ENCODE data around the gene TMEM129. TPM values are rescaled to one million over a fixed set of nuclear protein-coding genes. Genes with fewer than 3 reads are reported as not detected.

TMEM129 gene
- total RNA-seq, 1 donor from 2014 or later: 23.5 TPM

GRCh38 chr4:1745697-1746096, 24.6 kb upstream of the TMEM129 start:
- Mint-ChIP-seq H3K4me3 (ENCODE audit: low read depth) (no peak overlapping the region), H3K4me1 (ENCODE audit: low read depth) (no peaks in the 10 kb centered on the region), H3K36me3 (ENCODE audit: low read depth) (peaks cover 34% of the 10 kb centered on the region), H3K9me3 (no peaks in the 10 kb centered on the region), H3K27me3 (ENCODE audit: low read depth) (no peaks in the 10 kb centered on the region), H3K27ac (no peak overlapping the region)
- no peak for DNase-seq (ENCODE audit: low spot score)
- intact Hi-C loops (cut with micrococcal nuclease): loop anchor here (2.0 kb wide), 1 partner anchor 153 kb away; no protein-coding TSS in a partner anchor

- Mint-ChIP-seq H3K27me3 (ENCODE audit: low read depth) (no peaks in the 10 kb centered on the region), H3K4me1 (ENCODE audit: low read depth) (no peaks in the 10 kb centered on the region), H3K4me3 (ENCODE audit: low read depth) (no peak overlapping the region), H3K9me3 (no peaks in the 10 kb centered on the region), H3K27ac (no peak overlapping the region), H3K36me3 (ENCODE audit: low read depth) (peaks cover 39% of the 10 kb centered on the region)
- no peak for DNase-seq (ENCODE audit: low spot score)
- intact Hi-C loops (cut with micrococcal nuclease): no loop called here
Measured at GRCh38 chr4:1745165-1745564, 24.0 kb upstream of the TMEM129 start.

- Mint-ChIP-seq H3K36me3 (ENCODE audit: low read depth) (peaks cover 43% of the 10 kb centered on the region), H3K27ac (no peak overlapping the region), H3K9me3 (no peaks in the 10 kb centered on the region), H3K4me1 (ENCODE audit: low read depth) (no peaks in the 10 kb centered on the region), H3K27me3 (ENCODE audit: low read depth) (no peaks in the 10 kb centered on the region), H3K4me3 (ENCODE audit: low read depth) (no peak overlapping the region)
- intact Hi-C loops (cut with micrococcal nuclease): no loop called here
- no peak for DNase-seq (ENCODE audit: low spot score)
Measured at GRCh38 chr4:1744552-1744951, 23.4 kb upstream of the TMEM129 start.

- Mint-ChIP-seq H3K4me3 (ENCODE audit: low read depth) (no peak overlapping the region), H3K9me3 (peaks cover under 1% of the 10 kb centered on the region), H3K27ac (no peak overlapping the region), H3K27me3 (ENCODE audit: low read depth) (no peaks in the 10 kb centered on the region), H3K4me1 (ENCODE audit: low read depth) (no peaks in the 10 kb centered on the region), H3K36me3 (ENCODE audit: low read depth) (peaks cover 49% of the 10 kb centered on the region)
- intact Hi-C loops (cut with micrococcal nuclease): no loop called here
- no peak for DNase-seq (ENCODE audit: low spot score)
Measured at GRCh38 chr4:1743975-1744374, 22.9 kb upstream of the TMEM129 start.

- Mint-ChIP-seq H3K27me3 (ENCODE audit: low read depth) (no peaks in the 10 kb centered on the region), H3K4me1 (ENCODE audit: low read depth) (no peaks in the 10 kb centered on the region), H3K36me3 (ENCODE audit: low read depth) (peaks cover 53% of the 10 kb centered on the region), H3K4me3 (ENCODE audit: low read depth) (no peak overlapping the region), H3K9me3 (peaks cover 4% of the 10 kb centered on the region), H3K27ac (no peak overlapping the region)
- intact Hi-C loops (cut with micrococcal nuclease): no loop called here
- DNase-seq (ENCODE audit: low spot score): no peak
Measured at GRCh38 chr4:1743551-1743950, 22.4 kb upstream of the TMEM129 start.

GRCh38 chr4:1741208-1741607, 20.1 kb upstream of the TMEM129 start:
- Mint-ChIP-seq H3K36me3 (ENCODE audit: low read depth) (peaks cover 76% of the 10 kb centered on the region), H3K4me3 (ENCODE audit: low read depth) (no peak overlapping the region)

GRCh38 chr4:1740021-1740545, 19.0 kb upstream of the TMEM129 start:
- Mint-ChIP-seq H3K4me1 (ENCODE audit: low read depth) (no peaks in the 10 kb centered on the region), H3K9me3 (peaks cover 12% of the 10 kb centered on the region), H3K27ac (no peak overlapping the region), H3K36me3 (ENCODE audit: low read depth) (peaks cover 84% of the 10 kb centered on the region), H3K27me3 (ENCODE audit: low read depth) (no peaks in the 10 kb centered on the region), H3K4me3 (ENCODE audit: low read depth) (no peak overlapping the region)
- intact Hi-C loops (cut with micrococcal nuclease): no loop called here
- no peak for DNase-seq (ENCODE audit: low spot score)

More at GRCh38 chr4:1741208-1741607, 20.1 kb upstream of the TMEM129 start:
- Mint-ChIP-seq H3K4me1 (ENCODE audit: low read depth) (no peaks in the 10 kb centered on the region), H3K27ac (no peak overlapping the region), H3K9me3 (peaks cover 12% of the 10 kb centered on the region), H3K27me3 (ENCODE audit: low read depth) (no peaks in the 10 kb centered on the region)
- intact Hi-C loops (cut with micrococcal nuclease): no loop called here
- DNase-seq (ENCODE audit: low spot score): no peak

- peaks cover 12% of the 10 kb centered on the region for H3K9me3 Mint-ChIP-seq
- intact Hi-C loops (cut with micrococcal nuclease): no loop called here
- DNase-seq (ENCODE audit: low spot score): no peak
- no peaks in the 10 kb centered on the region for H3K4me1 Mint-ChIP-seq (ENCODE audit: low read depth)
- no peak overlapping the region for H3K4me3 Mint-ChIP-seq (ENCODE audit: low read depth)
- H3K27ac Mint-ChIP-seq: no peak overlapping the region
- no peaks in the 10 kb centered on the region for H3K27me3 Mint-ChIP-seq (ENCODE audit: low read depth)
- H3K36me3 Mint-ChIP-seq (ENCODE audit: low read depth): peaks cover 86% of the 10 kb centered on the region
Measured at GRCh38 chr4:1739358-1739757, 18.2 kb upstream of the TMEM129 start.

- Mint-ChIP-seq H3K36me3 (ENCODE audit: low read depth) (peaks cover 86% of the 10 kb centered on the region), H3K4me3 (ENCODE audit: low read depth) (no peak overlapping the region), H3K27ac (peak overlapping the region; percentile 50)
Measured at GRCh38 chr4:1738410-1738809, 17.3 kb upstream of the TMEM129 start.

GRCh38 chr4:1737666-1738065, 16.5 kb upstream of the TMEM129 start:
- Mint-ChIP-seq H3K9me3 (peaks cover 12% of the 10 kb centered on the region), H3K36me3 (ENCODE audit: low read depth) (peaks cover 91% of the 10 kb centered on the region), H3K27ac (no peak overlapping the region)

More at GRCh38 chr4:1738410-1738809, 17.3 kb upstream of the TMEM129 start:
- H3K4me1 Mint-ChIP-seq (ENCODE audit: low read depth): no peaks in the 10 kb centered on the region
- intact Hi-C loops (cut with micrococcal nuclease): no loop called here
- no peak for DNase-seq (ENCODE audit: low spot score)
- H3K27me3 Mint-ChIP-seq (ENCODE audit: low read depth): no peaks in the 10 kb centered on the region
- H3K9me3 Mint-ChIP-seq: peaks cover 12% of the 10 kb centered on the region

GRCh38 chr4:1736812-1737211, 15.7 kb upstream of the TMEM129 start:
- Mint-ChIP-seq H3K36me3 (ENCODE audit: low read depth) (peaks cover 93% of the 10 kb centered on the region), H3K27me3 (ENCODE audit: low read depth) (no peaks in the 10 kb centered on the region), H3K27ac (no peak overlapping the region), H3K9me3 (peaks cover 12% of the 10 kb centered on the region), H3K4me1 (ENCODE audit: low read depth) (no peaks in the 10 kb centered on the region), H3K4me3 (ENCODE audit: low read depth) (no peak overlapping the region)
- intact Hi-C loops (cut with micrococcal nuclease): no loop called here
- DNase-seq (ENCODE audit: low spot score): no peak

More at GRCh38 chr4:1737666-1738065, 16.5 kb upstream of the TMEM129 start:
- Mint-ChIP-seq H3K27me3 (ENCODE audit: low read depth) (no peaks in the 10 kb centered on the region), H3K4me3 (ENCODE audit: low read depth) (no peak overlapping the region), H3K4me1 (ENCODE audit: low read depth) (no peaks in the 10 kb centered on the region)
- intact Hi-C loops (cut with micrococcal nuclease): no loop called here
- no peak for DNase-seq (ENCODE audit: low spot score)

- no peaks in the 10 kb centered on the region for H3K27me3 Mint-ChIP-seq (ENCODE audit: low read depth)
- no peak overlapping the region for H3K4me3 Mint-ChIP-seq (ENCODE audit: low read depth)
- H3K36me3 Mint-ChIP-seq (ENCODE audit: low read depth): peaks cover 93% of the 10 kb centered on the region
Measured at GRCh38 chr4:1735215-1735614, 14.1 kb upstream of the TMEM129 start.

GRCh38 chr4:1732911-1733310, 11.8 kb upstream of the TMEM129 start:
- H3K36me3 Mint-ChIP-seq (ENCODE audit: low read depth): peaks cover 93% of the 10 kb centered on the region
- no peak for DNase-seq (ENCODE audit: low spot score)
- intact Hi-C loops (cut with micrococcal nuclease): no loop called here
- peaks cover 1% of the 10 kb centered on the region for H3K9me3 Mint-ChIP-seq
- peaks cover 2% of the 10 kb centered on the region for H3K4me1 Mint-ChIP-seq (ENCODE audit: low read depth)
- no peaks in the 10 kb centered on the region for H3K27me3 Mint-ChIP-seq (ENCODE audit: low read depth)
- H3K4me3 Mint-ChIP-seq (ENCODE audit: low read depth): no peak overlapping the region
- no peak overlapping the region for H3K27ac Mint-ChIP-seq

More at GRCh38 chr4:1735215-1735614, 14.1 kb upstream of the TMEM129 start:
- peaks cover 12% of the 10 kb centered on the region for H3K9me3 Mint-ChIP-seq
- no peak for DNase-seq (ENCODE audit: low spot score)
- intact Hi-C loops (cut with micrococcal nuclease): no loop called here
- H3K4me1 Mint-ChIP-seq (ENCODE audit: low read depth): peaks cover 2% of the 10 kb centered on the region
- H3K27ac Mint-ChIP-seq: no peak overlapping the region

GRCh38 chr4:1731180-1731579, 10.1 kb upstream of the TMEM129 start:
- H3K36me3 Mint-ChIP-seq (ENCODE audit: low read depth): peaks cover 94% of the 10 kb centered on the region
- no peaks in the 10 kb centered on the region for H3K9me3 Mint-ChIP-seq
- peaks cover 11% of the 10 kb centered on the region for H3K4me1 Mint-ChIP-seq (ENCODE audit: low read depth)
- no peaks in the 10 kb centered on the region for H3K27me3 Mint-ChIP-seq (ENCODE audit: low read depth)
- no peak overlapping the region for H3K4me3 Mint-ChIP-seq (ENCODE audit: low read depth)
- H3K27ac Mint-ChIP-seq: no peak overlapping the region
- no peak for DNase-seq (ENCODE audit: low spot score)
- intact Hi-C loops (cut with micrococcal nuclease): no loop called here

Data from activated T-helper 2 cell treated with anti-CD3 and anti-CD28 coated beads, Interferon-gamma antibody, Interleukin-2, Interleukin-4, amounts not matched to agents 10 μg/mL and 5 μg/mL and 100 μg/mL, durations not matched to agents 14 hours and 24 hours and 36 hours (primary cell).